Endothelial cell (in vitro differentiated cells): ENCODE data around the gene HEXD. TPM values are rescaled to one million over a fixed set of nuclear protein-coding genes. Genes with fewer than 3 reads are reported as not detected.

Experiments
- DNase-seq: peaks from one replicate; pipeline ENCODE4 v3.0.0; 2021; ENCODE audit warnings: low spot score
- H3K27ac Mint-ChIP-seq: one replicate; pipeline ENCODE4 v1.8.0; 2021; ENCODE audit warnings: mixed read lengths, inconsistent platforms; ENCODE audit not compliant: unreplicated experiment
- H3K27me3 Mint-ChIP-seq: one replicate; pipeline ENCODE4 v1.8.0; 2021; ENCODE audit warnings: mild to moderate bottlenecking, moderate library complexity, mixed read lengths, inconsistent platforms; ENCODE audit not compliant: unreplicated experiment
- H3K36me3 Mint-ChIP-seq: one replicate; pipeline ENCODE4 v1.8.0; 2021; ENCODE audit warnings: mild to moderate bottlenecking, low read depth, mixed read lengths, inconsistent platforms; ENCODE audit not compliant: unreplicated experiment
- H3K4me1 Mint-ChIP-seq: one replicate; pipeline ENCODE4 v1.8.0; 2021; ENCODE audit warnings: mild to moderate bottlenecking, mixed read lengths, inconsistent platforms; ENCODE audit not compliant: unreplicated experiment
- H3K4me3 Mint-ChIP-seq: one replicate; pipeline ENCODE4 v1.8.0; 2021; ENCODE audit warnings: mild to moderate bottlenecking, mixed read lengths, inconsistent platforms; ENCODE audit not compliant: unreplicated experiment
- H3K9me3 Mint-ChIP-seq: one replicate; pipeline ENCODE4 v1.8.0; 2021; ENCODE audit warnings: mixed read lengths, inconsistent platforms; ENCODE audit not compliant: unreplicated experiment
- total RNA-seq: library from RNA; stranded (reverse); fragmentation: NEBNext Ultra II Directional; extraction: Animal tissue kit (Norgen Biotek cat#: 25700); gene quantifications from one replicate; pipeline ENCODE4 v1.2.1, GENCODE V29; 2021; ENCODE audit not compliant: unreplicated experiment
- TF ChIP-seq, protein P1 (sequence below): fragments of 200-600 bp; sonication (generic); IDR thresholded peaks from one replicate; pipeline ENCODE4 v1.5.0; 2021; ENCODE audit warnings: antibody characterized with exemption; ENCODE audit not compliant: unreplicated experiment

The HEXD gene
- total RNA-seq, 1 donor from 2014 or later: 22.0 TPM

- no peaks in the 10 kb centered on the region for H3K9me3 Mint-ChIP-seq
- DNase-seq: no peak
- TF ChIP-seq, protein P1, sequence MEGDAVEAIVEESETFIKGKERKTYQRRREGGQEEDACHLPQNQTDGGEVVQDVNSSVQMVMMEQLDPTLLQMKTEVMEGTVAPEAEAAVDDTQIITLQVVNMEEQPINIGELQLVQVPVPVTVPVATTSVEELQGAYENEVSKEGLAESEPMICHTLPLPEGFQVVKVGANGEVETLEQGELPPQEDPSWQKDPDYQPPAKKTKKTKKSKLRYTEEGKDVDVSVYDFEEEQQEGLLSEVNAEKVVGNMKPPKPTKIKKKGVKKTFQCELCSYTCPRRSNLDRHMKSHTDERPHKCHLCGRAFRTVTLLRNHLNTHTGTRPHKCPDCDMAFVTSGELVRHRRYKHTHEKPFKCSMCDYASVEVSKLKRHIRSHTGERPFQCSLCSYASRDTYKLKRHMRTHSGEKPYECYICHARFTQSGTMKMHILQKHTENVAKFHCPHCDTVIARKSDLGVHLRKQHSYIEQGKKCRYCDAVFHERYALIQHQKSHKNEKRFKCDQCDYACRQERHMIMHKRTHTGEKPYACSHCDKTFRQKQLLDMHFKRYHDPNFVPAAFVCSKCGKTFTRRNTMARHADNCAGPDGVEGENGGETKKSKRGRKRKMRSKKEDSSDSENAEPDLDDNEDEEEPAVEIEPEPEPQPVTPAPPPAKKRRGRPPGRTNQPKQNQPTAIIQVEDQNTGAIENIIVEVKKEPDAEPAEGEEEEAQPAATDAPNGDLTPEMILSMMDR: no peak
- no peak overlapping the region for H3K27ac Mint-ChIP-seq
- no peaks in the 10 kb centered on the region for H3K4me1 Mint-ChIP-seq
- H3K36me3 Mint-ChIP-seq: no peaks in the 10 kb centered on the region
- no peak overlapping the region for H3K4me3 Mint-ChIP-seq
- H3K27me3 Mint-ChIP-seq: peaks cover 5% of the 10 kb centered on the region
Observed at GRCh38 chr17:82386255-82386831, 31.8 kb upstream of the HEXD start.

GRCh38 chr17:82386881-82387704 lies 31.1 kb upstream of the HEXD start:
- TF ChIP-seq, protein P1: no peak
- Mint-ChIP-seq H3K27ac (no peak overlapping the region), H3K4me1 (no peaks in the 10 kb centered on the region), H3K36me3 (no peaks in the 10 kb centered on the region), H3K4me3 (no peak overlapping the region), H3K9me3 (no peaks in the 10 kb centered on the region), H3K27me3 (peaks cover 5% of the 10 kb centered on the region)
- no peak for DNase-seq

DNA sequence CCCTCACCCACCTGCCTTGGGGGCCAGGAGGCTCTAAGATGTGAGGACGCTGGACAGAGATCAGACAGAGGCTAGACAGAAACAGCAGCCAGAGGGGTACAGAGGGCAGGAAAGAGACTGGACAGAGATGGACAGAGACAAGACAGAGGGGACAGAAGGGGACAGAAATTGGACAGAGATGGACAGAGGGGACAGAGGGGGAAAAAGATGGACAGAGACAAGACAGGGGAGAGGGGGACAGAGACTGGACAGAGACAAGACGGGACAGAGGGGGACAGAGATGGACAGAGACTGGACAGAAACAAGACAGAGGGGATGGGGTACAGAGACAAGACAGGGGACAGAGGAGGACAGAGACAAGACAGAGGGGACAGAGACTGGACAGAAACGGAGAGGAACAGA lies 30.4 kb upstream of the HEXD start:
- H3K9me3 Mint-ChIP-seq: no peaks in the 10 kb centered on the region
- no peak overlapping the region for H3K27ac Mint-ChIP-seq
- H3K4me1 Mint-ChIP-seq: no peaks in the 10 kb centered on the region
- H3K27me3 Mint-ChIP-seq: peaks cover 9% of the 10 kb centered on the region
- TF ChIP-seq, protein P1: no peak
- no peak overlapping the region for H3K4me3 Mint-ChIP-seq
- no peak for DNase-seq
- H3K36me3 Mint-ChIP-seq: peaks cover 5% of the 10 kb centered on the region

DNA sequence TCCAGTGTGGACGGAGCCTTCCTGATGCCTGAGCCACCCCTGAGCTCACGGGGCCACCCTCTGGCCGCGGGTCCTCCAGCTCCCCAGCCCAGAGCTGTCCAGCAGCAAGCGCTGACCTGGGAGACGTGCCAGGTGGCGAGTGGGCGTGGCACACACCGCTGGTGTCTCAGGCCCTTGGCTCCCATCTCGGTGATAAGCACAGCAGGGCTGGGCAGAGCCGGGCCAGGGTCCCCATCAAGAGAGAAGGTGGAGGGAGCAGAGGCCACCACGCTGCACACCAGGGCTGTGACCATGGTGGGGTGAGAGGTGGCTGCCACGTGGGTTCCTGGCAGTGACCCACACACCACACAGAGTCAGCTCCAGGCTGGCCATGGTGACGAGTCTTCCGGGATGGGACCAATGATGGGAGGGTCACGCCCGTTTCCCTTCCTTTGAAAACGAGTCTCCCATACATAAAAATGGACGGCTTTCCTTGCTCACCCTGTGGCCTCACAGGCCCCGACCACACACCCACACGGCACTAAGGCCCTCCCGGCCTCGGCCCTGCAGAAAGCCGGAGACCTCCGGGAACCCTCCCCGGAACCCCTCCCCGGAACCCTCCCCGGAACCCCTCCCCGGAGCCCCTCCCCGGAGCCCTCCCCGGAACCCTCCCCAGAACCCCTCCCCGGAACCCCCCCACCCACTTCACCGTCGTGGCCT lies 29.8 kb upstream of the HEXD start:
- no peak for DNase-seq
- H3K36me3 Mint-ChIP-seq: peaks cover 7% of the 10 kb centered on the region
- H3K4me1 Mint-ChIP-seq: no peaks in the 10 kb centered on the region
- H3K27me3 Mint-ChIP-seq: peaks cover 9% of the 10 kb centered on the region
- H3K9me3 Mint-ChIP-seq: no peaks in the 10 kb centered on the region
- no peak overlapping the region for H3K27ac Mint-ChIP-seq
- H3K4me3 Mint-ChIP-seq: no peak overlapping the region
- TF ChIP-seq, protein P1: no peak
